Endothelial cell (in vitro differentiated cells): ENCODE measurements around the gene PRDM9. TPM values are rescaled to one million over a fixed set of nuclear protein-coding genes. Genes with fewer than 3 reads are reported as not detected.
"Not testable (repeated sequence)": the region's sequence is repeated elsewhere in the genome, so short reads cannot be mapped to it uniquely, and the experiment has no call there.

ENCODE experiments used
- DNase-seq: peaks from one replicate; pipeline ENCODE4 v3.0.0; 2021; ENCODE audit warnings: low spot score
- H3K27ac Mint-ChIP-seq: one replicate; pipeline ENCODE4 v1.8.0; 2021; ENCODE audit warnings: mixed read lengths, inconsistent platforms; ENCODE audit not compliant: unreplicated experiment
- H3K27me3 Mint-ChIP-seq: one replicate; pipeline ENCODE4 v1.8.0; 2021; ENCODE audit warnings: mild to moderate bottlenecking, moderate library complexity, mixed read lengths, inconsistent platforms; ENCODE audit not compliant: unreplicated experiment
- H3K36me3 Mint-ChIP-seq: one replicate; pipeline ENCODE4 v1.8.0; 2021; ENCODE audit warnings: mild to moderate bottlenecking, low read depth, mixed read lengths, inconsistent platforms; ENCODE audit not compliant: unreplicated experiment
- H3K4me1 Mint-ChIP-seq: one replicate; pipeline ENCODE4 v1.8.0; 2021; ENCODE audit warnings: mild to moderate bottlenecking, mixed read lengths, inconsistent platforms; ENCODE audit not compliant: unreplicated experiment
- H3K4me3 Mint-ChIP-seq: one replicate; pipeline ENCODE4 v1.8.0; 2021; ENCODE audit warnings: mild to moderate bottlenecking, mixed read lengths, inconsistent platforms; ENCODE audit not compliant: unreplicated experiment
- H3K9me3 Mint-ChIP-seq: one replicate; pipeline ENCODE4 v1.8.0; 2021; ENCODE audit warnings: mixed read lengths, inconsistent platforms; ENCODE audit not compliant: unreplicated experiment
- total RNA-seq: library from RNA; stranded (reverse); fragmentation: NEBNext Ultra II Directional; extraction: Animal tissue kit (Norgen Biotek cat#: 25700); gene quantifications from one replicate; pipeline ENCODE4 v1.2.1, GENCODE V29; 2021; ENCODE audit not compliant: unreplicated experiment
- TF ChIP-seq, protein P1 (sequence below): fragments of 200-600 bp; sonication (generic); IDR thresholded peaks from one replicate; pipeline ENCODE4 v1.5.0; 2021; ENCODE audit warnings: antibody characterized with exemption; ENCODE audit not compliant: unreplicated experiment

The PRDM9 gene
- total RNA-seq, 1 donor from 2014 or later, result not detected

DNA sequence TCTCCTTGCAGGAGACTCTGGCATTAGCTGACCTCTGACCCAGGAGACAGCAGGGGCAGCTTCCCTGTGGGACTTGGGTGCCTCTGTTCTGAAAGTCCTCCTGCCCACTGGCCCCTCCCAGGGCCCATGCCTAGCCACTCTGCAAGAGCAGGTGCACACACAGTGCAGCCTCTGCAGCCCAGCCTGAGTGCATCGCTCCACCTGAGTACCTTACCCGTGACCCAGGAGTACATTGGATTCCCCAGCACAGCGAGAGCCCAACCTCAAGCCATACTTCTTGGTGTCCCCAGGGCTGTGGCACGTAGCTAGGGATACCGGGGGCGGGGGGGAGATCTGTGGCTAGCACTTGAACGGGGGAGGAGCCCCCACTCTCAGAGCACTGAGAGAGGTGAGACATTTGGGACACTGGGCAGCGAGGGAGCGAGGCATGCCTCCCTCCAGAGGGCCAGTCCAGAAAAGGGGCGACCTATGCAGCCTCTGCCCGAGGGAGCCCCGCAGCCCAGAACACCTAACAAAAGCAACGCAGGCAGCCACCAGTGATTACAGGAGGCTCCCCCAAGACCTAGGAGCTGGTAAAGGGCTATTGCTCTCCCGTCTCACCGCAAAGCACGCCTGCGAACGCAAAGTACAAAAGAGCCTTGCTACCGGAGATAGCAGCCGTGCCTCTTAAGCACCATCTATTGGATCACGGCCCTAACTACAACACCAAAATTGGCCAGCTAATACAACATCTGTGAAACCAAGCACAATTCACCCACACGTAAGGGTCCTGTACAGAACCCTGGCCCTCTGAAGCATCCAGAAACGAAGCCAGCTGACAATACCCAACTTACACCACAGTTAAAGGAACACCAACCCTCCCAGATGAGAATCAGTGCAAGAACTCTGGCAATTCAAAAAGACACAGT is 826 bp upstream of the PRDM9 start:
- H3K4me1 Mint-ChIP-seq, result no peaks in the 10 kb centered on the region
- H3K9me3 Mint-ChIP-seq, result no peaks in the 10 kb centered on the region
- TF ChIP-seq, protein P1, sequence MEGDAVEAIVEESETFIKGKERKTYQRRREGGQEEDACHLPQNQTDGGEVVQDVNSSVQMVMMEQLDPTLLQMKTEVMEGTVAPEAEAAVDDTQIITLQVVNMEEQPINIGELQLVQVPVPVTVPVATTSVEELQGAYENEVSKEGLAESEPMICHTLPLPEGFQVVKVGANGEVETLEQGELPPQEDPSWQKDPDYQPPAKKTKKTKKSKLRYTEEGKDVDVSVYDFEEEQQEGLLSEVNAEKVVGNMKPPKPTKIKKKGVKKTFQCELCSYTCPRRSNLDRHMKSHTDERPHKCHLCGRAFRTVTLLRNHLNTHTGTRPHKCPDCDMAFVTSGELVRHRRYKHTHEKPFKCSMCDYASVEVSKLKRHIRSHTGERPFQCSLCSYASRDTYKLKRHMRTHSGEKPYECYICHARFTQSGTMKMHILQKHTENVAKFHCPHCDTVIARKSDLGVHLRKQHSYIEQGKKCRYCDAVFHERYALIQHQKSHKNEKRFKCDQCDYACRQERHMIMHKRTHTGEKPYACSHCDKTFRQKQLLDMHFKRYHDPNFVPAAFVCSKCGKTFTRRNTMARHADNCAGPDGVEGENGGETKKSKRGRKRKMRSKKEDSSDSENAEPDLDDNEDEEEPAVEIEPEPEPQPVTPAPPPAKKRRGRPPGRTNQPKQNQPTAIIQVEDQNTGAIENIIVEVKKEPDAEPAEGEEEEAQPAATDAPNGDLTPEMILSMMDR, result no peak
- H3K27ac Mint-ChIP-seq, result no peak overlapping the region
- no peak for DNase-seq
- H3K4me3 Mint-ChIP-seq, result no peak overlapping the region
- H3K27me3 Mint-ChIP-seq, result no peaks in the 10 kb centered on the region
- peaks cover 4% of the 10 kb centered on the region for H3K36me3 Mint-ChIP-seq

DNA sequence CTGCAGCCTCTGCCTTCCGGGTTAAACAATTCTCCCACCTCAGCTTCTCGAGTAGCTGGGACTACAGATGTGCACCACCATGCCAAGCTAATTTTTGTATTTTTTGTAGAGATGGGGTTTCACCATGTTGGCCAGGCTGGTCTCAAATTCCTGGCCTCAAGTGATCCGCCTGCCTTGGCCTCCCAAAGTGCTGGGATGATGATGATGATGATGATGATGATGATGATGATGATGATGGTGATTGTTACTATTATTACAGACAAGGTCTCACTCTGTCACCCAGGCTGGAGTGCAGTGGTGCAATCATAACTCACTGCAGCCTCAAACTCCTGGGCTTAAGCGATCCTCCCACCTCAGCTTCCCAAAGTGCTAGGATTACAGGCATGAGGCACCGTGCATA is 3.0 kb downstream of the PRDM9 start:
- not testable (repeated sequence) for H3K36me3 Mint-ChIP-seq, H3K27me3 Mint-ChIP-seq, H3K4me3 Mint-ChIP-seq, H3K27ac Mint-ChIP-seq, H3K9me3 Mint-ChIP-seq, H3K4me1 Mint-ChIP-seq, DNase-seq

DNA sequence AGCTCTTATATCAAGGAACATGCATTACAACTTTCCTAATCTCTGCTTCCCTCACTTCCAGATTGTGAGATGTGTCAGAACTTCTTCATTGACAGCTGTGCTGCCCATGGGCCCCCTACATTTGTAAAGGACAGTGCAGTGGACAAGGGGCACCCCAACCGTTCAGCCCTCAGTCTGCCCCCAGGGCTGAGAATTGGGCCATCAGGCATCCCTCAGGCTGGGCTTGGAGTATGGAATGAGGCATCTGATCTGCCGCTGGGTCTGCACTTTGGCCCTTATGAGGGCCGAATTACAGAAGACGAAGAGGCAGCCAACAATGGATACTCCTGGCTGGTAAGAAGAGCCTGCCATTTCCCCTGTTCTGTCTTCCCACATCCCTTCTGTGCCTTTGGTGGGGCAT is 15.1 kb downstream of the PRDM9 start:
- peaks cover 4% of the 10 kb centered on the region for H3K27me3 Mint-ChIP-seq

DNA sequence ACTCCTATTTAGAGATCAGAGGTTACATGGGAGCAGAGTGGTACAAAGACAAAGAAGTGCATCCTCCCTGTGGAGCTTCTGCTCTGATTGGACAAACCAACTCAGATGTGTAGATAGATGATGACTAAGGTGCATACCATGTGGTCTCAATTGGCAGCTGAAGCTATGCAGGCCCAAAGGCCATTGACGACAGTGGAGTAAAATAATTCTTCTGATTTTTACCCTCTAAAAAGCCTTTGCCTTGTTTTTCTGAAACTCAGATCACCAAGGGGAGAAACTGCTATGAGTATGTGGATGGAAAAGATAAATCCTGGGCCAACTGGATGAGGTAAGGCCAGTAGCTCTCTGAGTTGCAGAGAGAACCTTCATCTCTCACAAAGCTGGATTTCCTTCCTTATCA is 15.6 kb downstream of the PRDM9 start:
- DNase-seq, result no peak
- TF ChIP-seq, protein P1, result no peak
- Mint-ChIP-seq H3K27ac (no peak overlapping the region), H3K36me3 (peaks cover 6% of the 10 kb centered on the region), H3K4me1 (no peaks in the 10 kb centered on the region), H3K4me3 (no peak overlapping the region), H3K9me3 (no peaks in the 10 kb centered on the region), H3K27me3 (peaks cover 6% of the 10 kb centered on the region)

More for the DNA sequence above, 15.1 kb downstream of the PRDM9 start:
- peaks cover 6% of the 10 kb centered on the region for H3K36me3 Mint-ChIP-seq
- no peak for DNase-seq
- H3K27ac Mint-ChIP-seq, result no peak overlapping the region
- no peaks in the 10 kb centered on the region for H3K4me1 Mint-ChIP-seq
- H3K4me3 Mint-ChIP-seq, result no peak overlapping the region
- TF ChIP-seq, protein P1, result no peak
- no peaks in the 10 kb centered on the region for H3K9me3 Mint-ChIP-seq

DNA sequence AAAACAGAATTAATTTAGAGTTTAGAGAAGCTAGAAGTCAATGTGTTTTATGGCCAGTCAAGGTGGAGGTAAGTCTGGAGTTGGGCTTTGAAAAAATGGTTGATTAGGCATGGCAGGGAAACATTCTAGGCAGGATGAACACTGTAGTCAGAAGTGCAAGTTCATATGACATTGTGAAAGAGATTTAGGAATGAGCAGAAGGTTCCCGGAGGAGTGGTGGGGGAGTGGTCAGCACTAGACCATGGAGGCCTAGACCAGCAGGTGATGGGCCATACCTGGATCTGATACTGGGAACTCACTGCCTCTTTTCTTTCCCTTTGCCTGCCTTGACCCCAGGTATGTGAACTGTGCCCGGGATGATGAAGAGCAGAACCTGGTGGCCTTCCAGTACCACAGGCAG is 16.6 kb downstream of the PRDM9 start:
- H3K9me3 Mint-ChIP-seq, result no peaks in the 10 kb centered on the region
- peaks cover 6% of the 10 kb centered on the region for H3K27me3 Mint-ChIP-seq
- DNase-seq, result no peak
- TF ChIP-seq, protein P1, result no peak
- no peak overlapping the region for H3K4me3 Mint-ChIP-seq
- no peak overlapping the region for H3K27ac Mint-ChIP-seq
- peaks cover 6% of the 10 kb centered on the region for H3K36me3 Mint-ChIP-seq
- peaks cover 6% of the 10 kb centered on the region for H3K4me1 Mint-ChIP-seq
